Activated T-helper 2 cell treated with anti-CD3 and anti-CD28 coated beads, Interferon-gamma antibody, Interleukin-2, Interleukin-4, amounts not matched to agents 10 μg/mL and 5 μg/mL and 100 μg/mL, durations not matched to agents 14 hours and 24 hours and 36 hours (primary cell): ENCODE measurements around the gene TNFRSF13B. TPM values are rescaled to one million over a fixed set of nuclear protein-coding genes. Genes with fewer than 3 reads are reported as not detected.

Experiments used
- DNase-seq: peaks from one replicate; pipeline ENCODE4 v3.0.0; 2021; ENCODE audit warnings: low spot score
- H3K27ac Mint-ChIP-seq: one replicate; pipeline ENCODE4 v1.8.0; 2021; ENCODE audit warnings: mixed read lengths
- H3K27me3 Mint-ChIP-seq: one replicate; pipeline ENCODE4 v1.8.0; 2021; ENCODE audit warnings: low read depth, mixed read lengths
- H3K36me3 Mint-ChIP-seq: one replicate; pipeline ENCODE4 v1.8.0; 2021; ENCODE audit warnings: low read depth, mixed read lengths
- H3K4me1 Mint-ChIP-seq: one replicate; pipeline ENCODE4 v1.8.0; 2021; ENCODE audit warnings: low read depth, mixed read lengths
- H3K4me3 Mint-ChIP-seq: one replicate; pipeline ENCODE4 v1.8.0; 2021; ENCODE audit warnings: low read depth, mild to moderate bottlenecking, moderate library complexity, mixed read lengths
- H3K9me3 Mint-ChIP-seq: one replicate; pipeline ENCODE4 v1.8.0; 2021; ENCODE audit warnings: mixed read lengths
- intact Hi-C: fragments of 100-400 bp; cut with micrococcal nuclease; formaldehyde crosslinking; loops from one replicate; pipeline ENCODE4 v1.15.1; 2023
- total RNA-seq: library from RNA; stranded (reverse); gene quantifications from 2 replicates; pipeline ENCODE4 v1.2.3, GENCODE V29; 2022

TNFRSF13B gene
- total RNA-seq, 1 donor from 2014 or later, result 0.14 TPM

GRCh38 chr17:16917671-16918394, 54.1 kb downstream of the TNFRSF13B start:
- DNase-seq, result no peak
- H3K9me3 Mint-ChIP-seq, result no peaks in the 10 kb centered on the region
- intact Hi-C loops, result loop anchor here (2.0 kb wide), 1 partner anchor 71 kb away; no protein-coding TSS in a partner anchor
- no peak overlapping the region for H3K27ac Mint-ChIP-seq
- H3K36me3 Mint-ChIP-seq, result no peaks in the 10 kb centered on the region
- H3K4me3 Mint-ChIP-seq, result no peak overlapping the region
- no peaks in the 10 kb centered on the region for H3K4me1 Mint-ChIP-seq
- peaks cover 12% of the 10 kb centered on the region for H3K27me3 Mint-ChIP-seq

GRCh38 chr17:16916557-16916920, 55.4 kb downstream of the TNFRSF13B start:
- H3K36me3 Mint-ChIP-seq, result no peaks in the 10 kb centered on the region
- H3K27ac Mint-ChIP-seq, result no peak overlapping the region
- no peak for DNase-seq
- no peaks in the 10 kb centered on the region for H3K9me3 Mint-ChIP-seq
- no peak overlapping the region for H3K4me3 Mint-ChIP-seq
- intact Hi-C loops, result loop anchor here (2.0 kb wide), 1 partner anchor 72 kb away; no protein-coding TSS in a partner anchor
- H3K4me1 Mint-ChIP-seq, result no peaks in the 10 kb centered on the region
- H3K27me3 Mint-ChIP-seq, result peaks cover 21% of the 10 kb centered on the region

- H3K9me3 Mint-ChIP-seq, result no peaks in the 10 kb centered on the region
- H3K4me3 Mint-ChIP-seq, result no peak overlapping the region
- H3K27me3 Mint-ChIP-seq, result peaks cover 24% of the 10 kb centered on the region
- DNase-seq, result no peak
- intact Hi-C loops, result loop anchor here (2.0 kb wide), 1 partner anchor 73 kb away; no protein-coding TSS in a partner anchor
- no peaks in the 10 kb centered on the region for H3K4me1 Mint-ChIP-seq
- H3K27ac Mint-ChIP-seq, result no peak overlapping the region
- no peaks in the 10 kb centered on the region for H3K36me3 Mint-ChIP-seq
These were observed 56.0 kb downstream of the TNFRSF13B start for GRCh38 chr17:16915752-16916556.

GRCh38 chr17:16913463-16913862, 58.5 kb downstream of the TNFRSF13B start:
- no peak for DNase-seq
- no peaks in the 10 kb centered on the region for H3K36me3 Mint-ChIP-seq
- H3K4me3 Mint-ChIP-seq, result no peak overlapping the region
- intact Hi-C loops, result no loop called here
- H3K9me3 Mint-ChIP-seq, result no peaks in the 10 kb centered on the region
- no peaks in the 10 kb centered on the region for H3K4me1 Mint-ChIP-seq
- H3K27me3 Mint-ChIP-seq, result peaks cover 42% of the 10 kb centered on the region
- H3K27ac Mint-ChIP-seq, result no peak overlapping the region

GRCh38 chr17:16912021-16912962, 59.6 kb downstream of the TNFRSF13B start:
- H3K27ac Mint-ChIP-seq, result no peak overlapping the region
- no peak for DNase-seq
- H3K9me3 Mint-ChIP-seq, result no peaks in the 10 kb centered on the region
- intact Hi-C loops, result no loop called here
- H3K4me1 Mint-ChIP-seq, result peaks cover under 1% of the 10 kb centered on the region
- H3K27me3 Mint-ChIP-seq, result peaks cover 48% of the 10 kb centered on the region
- no peak overlapping the region for H3K4me3 Mint-ChIP-seq
- H3K36me3 Mint-ChIP-seq, result no peaks in the 10 kb centered on the region

- Mint-ChIP-seq H3K27me3 (peaks cover 51% of the 10 kb centered on the region), H3K36me3 (no peaks in the 10 kb centered on the region), H3K4me1 (peaks cover 8% of the 10 kb centered on the region), H3K4me3 (no peak overlapping the region), H3K9me3 (no peaks in the 10 kb centered on the region), H3K27ac (no peak overlapping the region)
- intact Hi-C loops, result no loop called here
- DNase-seq, result no peak
These were observed 60.6 kb downstream of the TNFRSF13B start for GRCh38 chr17:16911141-16911937.

- DNase-seq, result no peak
- H3K9me3 Mint-ChIP-seq, result peaks cover 4% of the 10 kb centered on the region
- intact Hi-C loops, result no loop called here
- no peak overlapping the region for H3K27ac Mint-ChIP-seq
- peaks cover 59% of the 10 kb centered on the region for H3K27me3 Mint-ChIP-seq
- H3K4me1 Mint-ChIP-seq, result peaks cover 12% of the 10 kb centered on the region
- H3K36me3 Mint-ChIP-seq, result no peaks in the 10 kb centered on the region
- H3K4me3 Mint-ChIP-seq, result no peak overlapping the region
These were observed 61.6 kb downstream of the TNFRSF13B start for GRCh38 chr17:16910341-16910740.

- no peak overlapping the region for H3K4me3 Mint-ChIP-seq
- H3K4me1 Mint-ChIP-seq, result peaks cover 12% of the 10 kb centered on the region
- H3K27ac Mint-ChIP-seq, result no peak overlapping the region
- H3K9me3 Mint-ChIP-seq, result peaks cover 6% of the 10 kb centered on the region
- H3K27me3 Mint-ChIP-seq, result peaks cover 62% of the 10 kb centered on the region
- no peaks in the 10 kb centered on the region for H3K36me3 Mint-ChIP-seq
- intact Hi-C loops, result no loop called here
- DNase-seq, result no peak
These were observed 62.3 kb downstream of the TNFRSF13B start for GRCh38 chr17:16909472-16910246.

GRCh38 chr17:16908273-16908672, 63.6 kb downstream of the TNFRSF13B start:
- H3K27ac Mint-ChIP-seq, result no peak overlapping the region
- H3K27me3 Mint-ChIP-seq, result peaks cover 68% of the 10 kb centered on the region
- H3K9me3 Mint-ChIP-seq, result peaks cover 6% of the 10 kb centered on the region
- no peaks in the 10 kb centered on the region for H3K36me3 Mint-ChIP-seq
- H3K4me1 Mint-ChIP-seq, result peaks cover 12% of the 10 kb centered on the region
- intact Hi-C loops, result no loop called here
- DNase-seq, result no peak
- no peak overlapping the region for H3K4me3 Mint-ChIP-seq

GRCh38 chr17:16906680-16907079, 65.2 kb downstream of the TNFRSF13B start:
- Mint-ChIP-seq H3K4me3 (no peak overlapping the region), H3K9me3 (peaks cover 6% of the 10 kb centered on the region), H3K27ac (no peak overlapping the region), H3K4me1 (peaks cover 12% of the 10 kb centered on the region), H3K27me3 (peaks cover 70% of the 10 kb centered on the region), H3K36me3 (no peaks in the 10 kb centered on the region)
- no peak for DNase-seq
- intact Hi-C loops, result no loop called here

- Mint-ChIP-seq H3K27me3 (peaks cover 73% of the 10 kb centered on the region), H3K9me3 (peaks cover 6% of the 10 kb centered on the region), H3K36me3 (no peaks in the 10 kb centered on the region), H3K27ac (no peak overlapping the region), H3K4me1 (peaks cover 12% of the 10 kb centered on the region), H3K4me3 (no peak overlapping the region)
- intact Hi-C loops, result no loop called here
- no peak for DNase-seq
These were observed 66.2 kb downstream of the TNFRSF13B start for GRCh38 chr17:16905593-16906191.
